Globus pallidus (tissue), 1 donor: Measurements from ENCODE around the gene MMP27.

Experiments used
- DNase-seq: peaks from one replicate; pipeline ENCODE4 v3.0.0-alpha.2; 2015; ENCODE audit warnings: low spot score

The MMP27 gene

DNA sequence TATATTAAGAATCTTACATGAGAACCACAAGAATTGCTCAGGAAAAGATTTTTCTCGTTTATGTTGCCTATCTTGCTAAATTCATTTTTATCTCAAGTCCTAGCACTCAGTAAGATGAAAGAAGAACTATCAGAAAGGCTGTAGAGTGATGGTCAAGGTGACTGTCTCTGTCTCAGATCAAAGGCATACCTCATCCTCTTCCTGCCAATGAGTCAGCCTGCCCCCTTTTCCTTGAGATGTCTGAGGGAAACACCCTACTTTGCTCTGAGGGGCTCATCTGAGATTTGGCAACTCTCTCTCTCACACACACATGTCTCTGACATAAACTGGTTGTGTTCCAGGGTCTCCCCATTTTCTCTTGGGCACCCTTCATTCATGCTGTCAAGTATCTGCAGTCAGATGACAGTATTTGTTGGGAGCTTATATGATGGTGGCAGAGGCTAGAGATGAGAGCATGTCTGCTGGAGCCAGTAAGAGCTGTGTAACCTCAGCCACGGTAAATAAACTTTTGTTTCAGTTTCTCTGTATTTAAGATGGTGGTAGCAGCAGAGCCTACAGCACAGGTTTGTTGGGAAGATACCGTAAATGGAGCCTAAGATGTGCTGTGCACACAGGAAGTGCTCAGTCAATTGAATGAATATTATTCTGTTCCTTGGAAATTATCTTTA, 1.6 kb downstream of the MMP27 start:
- DNase-seq: no peak

DNA sequence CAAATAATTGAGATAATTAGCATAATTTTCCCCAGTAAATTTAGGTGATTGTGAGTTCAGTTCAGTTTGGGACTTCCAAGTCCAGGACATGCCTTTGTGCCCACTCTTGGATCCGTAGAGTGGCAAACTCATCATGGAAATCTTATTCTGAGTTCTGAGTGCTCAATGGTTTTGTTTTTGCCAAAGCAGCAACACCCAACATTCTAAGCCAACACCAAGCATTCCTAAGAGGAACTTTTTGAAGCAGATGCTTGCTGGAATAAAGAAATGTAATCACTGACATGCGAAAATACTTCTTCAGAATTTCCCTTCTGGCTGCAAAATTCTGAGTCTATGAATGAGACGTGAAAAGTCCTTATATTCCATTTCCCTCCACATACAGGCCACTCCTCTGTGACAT, 10.4 kb downstream of the MMP27 start:
- no peak for DNase-seq

DNA sequence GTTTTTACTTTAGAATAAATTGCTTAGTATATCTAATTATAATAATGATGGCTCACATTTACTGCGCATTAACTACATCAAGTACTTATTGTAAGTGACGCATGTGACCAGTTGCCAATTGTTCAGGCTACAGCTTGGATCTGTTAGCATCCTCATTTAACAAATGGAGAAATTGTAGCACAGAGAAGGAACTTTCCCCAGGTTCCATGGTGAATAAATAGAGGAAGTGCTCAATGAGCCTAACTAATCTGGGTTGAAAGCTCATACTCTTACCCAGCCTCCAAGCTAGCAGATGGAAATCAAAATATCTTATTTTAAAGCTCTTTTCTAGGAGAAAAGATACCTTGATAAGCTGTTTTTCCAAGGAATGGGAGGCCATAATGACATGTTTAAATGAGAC, 19.8 kb downstream of the MMP27 start:
- no peak for DNase-seq

DNA sequence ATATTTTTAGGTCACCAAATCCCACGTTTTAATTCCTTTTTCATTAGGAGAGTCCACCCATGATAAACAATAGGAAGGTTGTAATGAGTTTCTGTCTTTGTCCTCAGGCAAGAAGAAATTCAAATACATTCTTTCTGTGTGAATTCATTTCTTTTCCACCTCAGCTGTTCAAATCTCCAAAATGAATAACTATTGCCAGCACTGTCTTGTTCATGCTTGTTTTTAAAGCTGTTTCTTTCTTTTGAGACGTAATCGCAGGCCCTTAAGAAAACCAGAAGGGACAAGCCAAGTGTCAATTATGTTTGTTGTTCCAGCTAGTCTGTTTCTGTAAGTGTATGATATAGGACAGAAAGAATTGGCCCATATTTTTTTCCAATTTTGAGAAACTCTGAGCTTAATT, 20.2 kb downstream of the MMP27 start:
- DNase-seq: no peak

DNA sequence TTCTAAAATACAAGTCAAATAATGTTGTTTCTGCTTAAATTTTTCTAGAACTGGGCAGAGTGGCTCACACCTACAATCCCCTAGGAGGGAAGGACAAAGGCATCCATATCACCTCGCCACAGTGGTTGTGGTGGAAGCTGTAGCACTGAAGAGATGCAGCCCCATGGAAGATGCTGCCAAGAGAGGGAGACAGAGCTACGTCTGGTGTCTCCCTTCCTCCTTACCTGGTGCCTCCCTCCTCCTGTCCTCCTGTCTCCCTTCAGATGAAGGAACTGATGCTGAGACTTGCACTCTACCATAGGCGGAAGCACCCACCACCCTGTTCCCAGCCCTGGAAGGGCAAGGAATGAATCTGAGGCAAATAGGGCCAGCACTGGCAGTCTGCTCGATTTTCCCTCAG, 22.3 kb downstream of the MMP27 start:
- DNase-seq: no peak

DNA sequence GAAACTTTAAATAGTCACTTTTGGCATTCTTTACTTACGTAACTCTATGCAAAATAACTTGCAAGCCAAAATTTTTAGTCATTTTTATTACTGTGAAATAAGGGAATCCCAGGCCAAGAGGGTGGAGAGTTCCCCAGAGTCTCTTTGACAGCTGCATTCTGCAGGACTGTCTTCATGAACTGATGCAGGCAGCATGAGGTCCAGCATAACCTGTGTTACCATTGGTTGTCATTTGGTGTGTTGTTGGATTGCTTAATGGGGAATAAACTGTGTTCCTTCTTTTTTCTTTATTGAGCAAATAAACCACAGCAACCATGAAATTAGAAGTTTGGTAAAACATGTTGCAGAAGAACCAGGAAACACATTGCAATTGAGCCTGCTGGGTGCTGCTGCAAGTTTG, 24.6 kb downstream of the MMP27 start:
- no peak for DNase-seq

DNA sequence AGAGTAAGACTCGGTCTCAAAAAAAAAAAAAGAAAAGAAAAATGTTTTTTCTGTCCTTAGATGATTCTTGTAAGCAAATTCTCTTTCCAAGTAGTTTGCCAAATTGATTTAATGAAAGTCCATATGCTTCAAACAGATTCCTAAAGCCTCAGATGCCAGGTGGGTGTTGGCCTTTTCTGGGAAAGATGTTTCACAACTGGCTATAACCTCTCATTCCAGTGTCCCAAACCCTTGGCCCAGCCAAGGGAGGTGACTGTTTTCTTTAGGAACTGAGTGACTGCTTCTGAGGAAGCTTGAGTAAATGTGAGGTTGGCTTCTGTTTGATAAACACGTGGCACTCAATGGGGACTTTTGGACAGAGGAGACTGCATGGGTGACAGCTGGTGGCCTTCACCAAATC, 27.5 kb downstream of the MMP27 start:
- DNase-seq: no peak

DNA sequence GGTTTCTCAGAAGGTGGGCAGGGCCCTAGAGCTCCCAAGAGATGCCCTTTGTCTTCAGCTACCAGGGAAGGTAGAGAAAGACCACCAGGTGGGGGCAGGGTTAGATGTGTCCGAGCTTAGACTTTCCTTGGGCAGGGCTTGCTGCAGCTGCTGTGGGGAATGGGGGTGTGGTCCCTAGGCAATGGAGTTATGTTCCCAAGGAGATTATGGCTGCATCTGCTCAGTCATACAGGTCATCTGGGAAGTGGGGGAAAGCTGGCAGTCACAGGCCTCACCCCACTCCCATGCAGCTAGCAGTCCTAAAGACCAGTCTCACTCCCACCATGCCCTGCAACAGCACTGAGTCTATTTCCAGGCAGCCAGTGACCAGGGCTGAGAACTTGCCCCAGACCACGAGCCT, 29.5 kb downstream of the MMP27 start:
- no peak for DNase-seq

DNA sequence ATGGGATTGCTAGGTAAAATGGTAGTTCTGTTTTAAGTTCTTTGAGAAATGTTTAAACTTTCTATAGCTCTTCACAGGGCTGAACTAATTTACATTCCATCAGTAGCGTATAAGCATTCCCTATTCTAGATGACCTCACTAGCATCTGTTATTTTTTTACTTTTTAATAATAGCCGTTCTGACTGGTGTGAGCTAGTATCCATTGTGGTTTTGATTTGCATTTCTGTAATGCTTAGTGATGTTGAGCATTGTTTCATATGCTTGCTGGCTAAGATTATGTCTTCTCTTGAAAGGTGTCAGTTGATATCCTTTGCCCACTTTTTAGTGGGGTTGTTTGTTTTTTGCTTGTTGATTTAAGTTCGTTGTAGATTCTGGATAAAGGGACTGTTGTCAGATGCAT, 35.9 kb downstream of the MMP27 start:
- no peak for DNase-seq

DNA sequence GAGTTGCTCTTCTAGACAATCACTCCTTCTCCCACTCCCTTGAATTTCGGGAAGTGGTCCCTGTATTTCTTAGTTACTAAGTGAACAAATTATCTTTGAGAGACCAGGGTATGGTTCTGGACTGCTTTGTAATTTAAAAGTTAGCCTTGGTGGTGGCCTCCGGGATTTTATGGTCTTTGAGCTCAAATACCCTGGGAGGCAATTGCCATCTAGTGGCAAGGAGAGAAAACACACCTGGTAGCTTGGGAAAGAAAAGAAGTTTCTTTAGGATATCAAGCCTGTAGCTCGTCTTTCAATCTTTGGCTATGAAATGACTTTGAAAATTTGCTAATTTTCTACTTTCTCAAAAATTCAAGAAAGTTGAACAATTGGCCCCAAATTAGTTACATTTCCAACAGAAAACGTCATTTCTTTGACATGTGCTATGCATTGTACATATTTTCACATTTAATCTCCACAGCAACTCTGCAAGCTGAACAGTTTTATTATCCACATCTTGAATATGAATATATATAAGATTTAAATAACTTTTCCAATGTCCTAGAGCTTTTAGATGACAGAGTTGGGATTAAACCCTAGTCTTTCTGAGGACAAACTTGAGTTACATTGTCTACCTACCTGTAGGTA, 39.1 kb downstream of the MMP27 start:
- peak; percentile 40 for DNase-seq

DNA sequence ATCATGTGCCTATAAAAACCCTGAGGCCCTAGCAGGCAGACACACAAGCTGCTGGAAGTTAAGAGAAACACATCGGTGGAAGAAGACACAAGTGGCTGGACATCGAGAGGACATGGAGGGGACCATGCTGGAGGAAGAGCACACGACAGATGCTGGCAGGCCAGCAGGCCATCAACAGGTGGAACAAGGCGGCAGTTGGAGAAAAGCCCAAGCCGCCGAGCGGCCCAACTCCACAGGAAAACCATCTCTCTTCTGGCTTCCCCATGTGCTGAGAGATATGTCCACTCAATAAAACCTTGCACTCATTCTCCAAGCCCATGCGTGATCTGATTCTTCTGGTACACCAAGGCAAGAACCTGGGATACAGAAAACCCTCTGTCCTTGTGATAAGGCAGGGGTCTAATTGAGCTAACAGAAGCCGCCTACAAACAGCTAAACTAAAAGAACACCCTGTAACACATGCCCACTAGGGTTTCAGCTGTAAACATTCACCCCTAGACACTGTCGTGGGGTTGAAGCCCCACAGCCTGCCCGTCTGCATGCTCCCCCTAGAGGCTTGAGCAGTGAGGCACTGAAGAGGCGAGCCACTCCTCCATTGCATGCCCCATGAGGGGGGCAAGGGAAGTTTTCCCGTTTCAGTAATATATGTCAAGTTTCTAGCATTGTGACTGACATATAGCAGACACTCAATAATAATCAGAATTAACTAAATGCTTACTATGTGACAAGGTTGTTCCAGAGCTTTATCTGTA, 41.4 kb downstream of the MMP27 start:
- DNase-seq: no peak

DNA sequence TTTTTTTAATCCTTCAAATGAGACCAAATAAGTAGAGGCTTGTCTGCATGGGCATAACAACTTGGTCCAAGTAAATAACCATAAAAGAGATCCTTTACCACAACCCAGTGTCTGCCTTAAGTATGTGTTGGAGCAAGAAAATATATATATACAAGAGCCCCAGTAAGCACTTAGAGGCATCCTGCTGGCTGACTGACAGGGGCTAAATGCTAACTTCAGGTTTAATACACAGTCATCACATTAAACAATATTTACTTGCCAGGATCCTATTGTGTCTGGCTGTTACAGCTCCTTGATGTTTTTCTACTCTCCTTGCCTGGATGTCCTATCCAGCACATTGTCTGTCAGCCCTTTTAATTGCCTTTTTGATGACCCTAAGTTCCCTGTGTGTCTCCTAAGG, 43.0 kb downstream of the MMP27 start:
- no peak for DNase-seq

DNA sequence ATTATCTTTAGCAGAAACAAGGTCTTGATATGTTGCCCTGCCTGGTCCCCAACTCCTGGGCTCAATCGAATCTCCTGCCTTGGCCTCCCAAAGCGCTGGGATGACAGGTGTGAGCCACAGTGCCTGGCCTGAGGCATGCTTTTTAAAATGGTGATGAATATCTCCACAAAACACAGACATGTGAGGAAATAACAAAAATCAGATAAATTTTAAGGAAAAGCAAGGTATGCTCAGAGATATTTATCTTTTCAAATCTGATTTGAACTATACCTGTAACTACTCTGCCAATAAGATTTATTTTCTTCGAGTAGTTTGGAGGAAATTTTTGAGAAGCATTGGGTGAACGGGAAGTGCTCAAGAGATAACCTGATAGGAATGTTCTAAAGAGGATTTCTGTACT, 44.5 kb downstream of the MMP27 start:
- no peak for DNase-seq

DNA sequence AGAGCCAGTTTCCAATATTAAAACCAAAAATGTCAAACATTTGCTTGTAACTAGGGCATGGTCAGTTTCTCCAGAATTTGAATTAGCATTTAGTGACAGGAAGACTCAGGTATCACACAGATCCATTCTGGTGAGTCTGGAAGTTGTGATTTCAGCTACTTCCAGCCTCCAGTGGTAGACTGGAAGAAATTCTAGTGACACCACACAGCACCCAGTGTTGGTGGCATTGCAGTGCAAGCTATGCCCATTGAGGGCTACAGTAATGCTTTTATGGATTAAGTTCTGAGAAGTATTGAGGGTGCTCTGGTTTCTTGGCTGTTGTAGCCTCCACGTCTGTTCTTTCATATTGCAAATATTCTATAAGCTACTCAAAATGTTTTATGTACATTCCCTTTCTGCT, 49.0 kb downstream of the MMP27 start:
- DNase-seq: no peak

DNA sequence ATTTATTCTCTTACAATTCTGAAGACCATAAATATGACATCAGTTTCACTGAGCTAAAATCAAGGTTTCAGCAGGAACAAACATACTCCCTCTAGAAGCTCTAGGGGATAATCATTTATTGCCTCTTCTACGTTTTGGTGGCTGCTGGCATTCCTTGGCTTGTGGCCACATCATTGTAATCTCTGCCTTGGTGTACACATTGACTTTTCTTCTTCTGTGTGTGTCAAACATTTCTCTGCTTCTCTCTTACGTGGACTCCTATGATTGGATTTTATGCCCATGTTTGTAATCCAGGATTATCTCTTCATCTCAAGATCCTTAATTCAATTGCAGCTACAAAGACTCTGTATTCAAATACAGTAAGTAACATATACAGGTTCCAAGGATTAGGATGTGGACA, 50.0 kb downstream of the MMP27 start:
- DNase-seq: no peak

DNA sequence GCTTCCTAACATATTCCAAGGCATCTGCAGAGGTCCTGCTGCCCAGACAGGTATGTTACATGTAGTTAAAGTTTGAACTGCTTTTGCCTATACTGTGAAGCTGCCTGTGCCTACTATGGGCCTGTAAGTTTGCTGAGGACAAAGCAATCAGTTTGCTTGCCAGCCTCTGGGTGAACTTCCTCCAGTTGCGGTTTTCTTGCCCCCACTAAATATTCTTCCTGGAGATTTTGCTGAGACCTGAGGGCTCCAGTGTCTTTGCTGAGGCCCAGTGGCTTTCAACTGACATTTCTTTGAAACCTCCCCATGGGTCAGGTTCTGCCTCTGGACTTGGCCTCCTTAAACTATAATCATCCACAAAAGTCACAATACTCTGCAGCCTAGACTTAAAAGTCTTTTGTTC, 50.8 kb downstream of the MMP27 start:
- DNase-seq: no peak

DNA sequence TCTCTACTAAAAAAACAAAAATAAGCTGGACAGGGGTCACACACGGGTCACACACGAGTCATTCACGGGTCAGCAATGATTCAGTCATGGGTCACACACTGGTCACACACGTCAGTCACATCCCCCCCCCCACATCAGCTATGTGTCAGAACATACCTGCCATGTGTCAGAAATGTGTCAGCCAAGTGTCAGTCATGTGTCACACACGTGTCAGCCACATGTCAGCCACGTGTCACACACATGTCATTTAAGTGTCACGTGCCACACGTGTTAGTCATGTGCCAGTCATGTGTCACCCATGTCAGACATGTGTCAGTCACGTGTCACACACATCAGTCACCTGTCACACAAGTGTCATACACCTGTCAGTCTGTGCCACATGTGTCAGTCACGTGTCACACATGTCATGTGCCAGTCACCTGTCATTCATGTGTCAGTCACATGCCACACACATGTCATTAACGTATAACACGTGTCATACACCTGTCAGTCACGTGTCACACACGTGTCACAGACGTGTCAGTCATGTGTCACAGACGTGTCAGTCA, 51.8 kb downstream of the MMP27 start:
- DNase-seq: no peak

DNA sequence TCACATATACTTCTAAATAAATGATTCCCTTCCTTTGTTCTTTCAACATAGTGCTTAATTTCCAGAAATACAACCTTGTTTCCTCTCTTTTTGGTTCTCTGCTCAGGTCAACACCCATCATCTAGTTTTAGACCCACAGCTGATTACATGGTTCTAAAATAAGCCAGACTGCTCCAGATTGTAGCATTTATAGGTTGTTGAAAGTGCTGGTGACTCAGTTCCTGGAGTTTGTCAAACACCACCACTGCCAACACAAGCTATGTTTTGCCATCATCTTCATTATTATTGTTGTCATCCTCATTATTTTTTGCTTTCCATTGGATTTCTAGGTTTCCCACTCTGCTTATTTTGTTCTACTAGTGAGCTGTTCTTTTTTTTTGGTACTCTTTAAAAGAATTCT, 58.1 kb downstream of the MMP27 start:
- no peak for DNase-seq

DNA sequence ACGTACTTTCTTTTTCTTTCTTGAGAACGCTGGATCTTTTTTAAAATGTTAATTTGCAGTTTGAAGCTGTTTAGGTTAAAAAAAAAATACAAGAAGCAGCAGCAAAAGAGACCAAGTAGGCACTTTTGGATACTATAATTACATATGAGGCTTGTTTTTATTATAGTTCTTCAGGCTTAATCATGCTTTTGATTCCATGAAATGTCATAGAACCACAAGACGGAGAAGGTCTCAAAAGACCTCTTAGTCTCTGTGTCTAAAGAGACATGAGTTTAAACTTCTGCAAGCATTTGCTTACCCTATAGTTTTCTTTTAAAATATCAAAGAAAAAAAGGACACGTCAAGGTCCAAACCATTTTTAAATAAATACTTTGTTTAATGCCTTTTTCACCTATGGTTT, 61.6 kb downstream of the MMP27 start:
- no peak for DNase-seq
